COLO829 (cell line): ENCODE data around the gene OR10Z1.
A peak's percentile ranks its signal among the peaks of the same experiment; 100 is the strongest.

ENCODE experiments used
- DNase-seq: peaks from one replicate; pipeline ENCODE4 v3.0.0; 2012; ENCODE audit warnings: low spot score

The OR10Z1 gene, protein sequence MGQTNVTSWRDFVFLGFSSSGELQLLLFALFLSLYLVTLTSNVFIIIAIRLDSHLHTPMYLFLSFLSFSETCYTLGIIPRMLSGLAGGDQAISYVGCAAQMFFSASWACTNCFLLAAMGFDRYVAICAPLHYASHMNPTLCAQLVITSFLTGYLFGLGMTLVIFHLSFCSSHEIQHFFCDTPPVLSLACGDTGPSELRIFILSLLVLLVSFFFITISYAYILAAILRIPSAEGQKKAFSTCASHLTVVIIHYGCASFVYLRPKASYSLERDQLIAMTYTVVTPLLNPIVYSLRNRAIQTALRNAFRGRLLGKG

DNA sequence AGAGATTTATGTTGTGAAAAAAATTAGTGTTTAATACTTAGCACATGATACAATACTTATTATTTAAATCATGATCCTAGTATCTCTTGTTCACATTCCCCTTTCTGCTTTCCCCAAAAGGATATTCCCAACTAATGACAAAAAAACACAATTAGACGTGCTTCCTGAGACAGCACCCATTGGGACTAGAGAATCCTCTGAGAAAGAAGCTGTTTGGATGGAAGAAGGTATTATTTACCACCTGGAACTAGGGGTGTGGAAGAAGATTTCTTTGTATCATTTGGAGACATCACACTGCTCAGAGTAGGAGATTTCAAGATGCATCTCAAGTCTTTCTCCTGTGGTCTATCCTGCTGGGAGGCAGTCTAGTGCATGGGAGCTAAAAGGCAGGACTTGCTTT, at the start of gene OR10Z1:
OR10Z1 (plus strand) TSS at position 301 of the 400 bp plus-strand sequence. CDS start 1,171 bp downstream, outside the sequence.
- DNase-seq: no peak

DNA sequence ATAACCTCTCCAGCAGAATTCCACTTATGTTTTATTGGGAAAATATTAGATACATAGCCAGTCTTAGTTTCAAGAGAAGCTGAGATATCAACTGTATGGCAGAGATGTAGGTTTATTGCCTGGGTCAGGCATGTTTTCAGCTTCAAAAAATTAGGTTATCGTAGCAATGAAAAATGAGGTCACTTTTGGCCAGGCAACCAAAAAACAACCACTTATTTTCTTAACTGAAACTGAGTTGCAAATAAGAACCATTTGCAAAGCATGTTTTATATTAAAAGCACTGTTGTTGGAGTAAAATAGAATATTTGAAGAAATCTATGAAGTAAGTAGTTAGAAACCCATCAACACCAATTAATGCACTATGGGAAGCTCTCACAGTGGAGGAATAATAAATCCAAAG, 45.4 kb upstream of the OR10Z1 start:
- no peak for DNase-seq

DNA sequence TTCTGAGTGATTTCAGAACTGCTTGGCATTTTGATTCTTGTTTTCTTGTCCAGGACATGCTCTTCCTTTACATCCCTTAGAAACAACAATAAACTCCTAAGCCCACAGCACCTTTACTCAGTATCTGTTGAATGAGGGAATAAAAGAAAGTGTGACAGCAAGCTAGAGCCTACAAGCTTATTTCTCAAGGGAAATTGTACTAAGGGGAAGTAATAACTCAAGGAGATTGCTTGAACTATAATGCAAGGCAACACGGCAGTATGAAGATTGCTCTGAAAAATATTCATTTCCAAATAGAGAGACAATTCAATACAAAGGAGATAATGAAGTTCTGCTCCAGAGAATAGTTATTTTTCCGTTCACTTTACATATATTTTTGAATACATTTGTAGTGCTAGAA, 41.2 kb upstream of the OR10Z1 start:
- DNase-seq: no peak

DNA sequence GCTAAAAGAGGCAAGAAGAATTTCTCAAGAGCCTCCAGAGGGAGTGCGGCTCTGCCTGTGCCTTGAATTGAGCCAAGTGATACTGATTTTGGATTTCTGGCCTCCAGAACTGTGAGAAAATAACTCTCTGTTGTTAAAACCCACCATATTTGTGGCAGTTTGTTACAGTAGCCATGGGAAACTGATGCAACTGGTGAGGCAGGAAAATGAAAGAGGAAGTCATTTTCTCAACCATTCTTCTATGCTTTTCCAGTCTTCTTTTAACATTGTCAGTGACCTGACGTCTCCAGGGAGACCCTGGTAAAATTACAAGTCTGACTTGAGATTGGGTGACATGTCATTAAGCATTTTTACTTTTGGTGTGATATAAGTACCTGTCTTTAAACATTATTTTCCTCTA, 40.5 kb upstream of the OR10Z1 start:
- no peak for DNase-seq

DNA sequence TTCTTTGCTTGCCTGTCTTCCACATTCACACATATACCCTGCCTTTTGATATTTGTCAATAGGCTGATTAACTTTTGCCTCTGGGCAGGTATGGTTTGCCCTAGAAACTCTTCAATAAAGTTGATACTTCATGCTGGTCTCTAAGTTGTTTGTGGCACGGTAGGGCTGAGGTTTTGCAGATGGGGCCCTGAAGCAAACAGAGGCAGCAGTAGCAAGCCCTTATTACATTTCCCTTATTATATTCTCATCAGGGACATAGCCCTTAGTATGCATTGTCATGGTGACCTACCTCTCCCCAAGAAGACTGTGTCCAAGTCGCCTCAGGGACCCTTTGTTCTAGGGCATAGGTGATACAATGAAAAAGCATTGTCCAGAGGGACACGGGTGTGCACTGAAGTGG, 34.6 kb upstream of the OR10Z1 start, which contains the start of gene OR6P1:
OR6P1 (minus strand) TSS at position 101 of the 400 bp plus-strand sequence. CDS start 6,976 bp downstream, outside the sequence.
- no peak for DNase-seq

DNA sequence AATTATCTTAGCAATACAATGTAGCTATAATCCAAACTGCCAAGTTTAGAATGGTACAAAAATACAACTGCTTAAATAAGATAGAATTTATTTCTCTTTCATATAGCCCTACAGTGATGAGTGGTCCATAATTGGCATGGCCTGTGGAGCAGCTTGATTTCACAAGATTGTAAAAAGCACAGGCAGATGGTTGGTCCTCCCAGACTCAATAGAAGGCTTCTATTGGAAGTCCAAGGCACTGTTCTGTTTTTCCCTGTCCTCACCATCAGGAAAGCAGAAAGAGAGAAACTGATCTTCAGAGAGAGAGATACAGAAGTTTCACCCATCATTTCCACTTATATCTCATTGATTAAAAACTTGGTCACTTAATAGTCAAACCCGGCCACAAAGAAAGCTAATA, 32.8 kb upstream of the OR10Z1 start:
- no peak for DNase-seq

DNA sequence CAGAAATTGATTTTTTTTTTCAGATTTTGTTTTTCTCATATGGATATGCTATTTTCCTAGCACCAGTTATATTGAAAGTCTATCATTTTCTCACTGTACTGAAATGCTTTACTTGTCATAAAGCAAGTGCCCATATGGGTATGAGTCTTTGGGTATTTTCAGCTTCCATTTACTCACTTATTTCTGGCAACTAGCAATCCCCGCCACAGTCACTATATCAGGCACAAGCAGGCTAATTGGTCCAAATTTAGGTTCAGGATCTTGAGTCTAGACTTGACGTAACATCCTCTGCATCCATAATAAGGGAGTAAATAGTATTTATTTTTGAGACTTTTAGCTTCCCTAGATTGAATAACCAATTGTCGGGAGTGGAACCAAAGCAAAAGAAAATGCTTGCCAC, 27.5 kb upstream of the OR10Z1 start:
- DNase-seq: no peak

DNA sequence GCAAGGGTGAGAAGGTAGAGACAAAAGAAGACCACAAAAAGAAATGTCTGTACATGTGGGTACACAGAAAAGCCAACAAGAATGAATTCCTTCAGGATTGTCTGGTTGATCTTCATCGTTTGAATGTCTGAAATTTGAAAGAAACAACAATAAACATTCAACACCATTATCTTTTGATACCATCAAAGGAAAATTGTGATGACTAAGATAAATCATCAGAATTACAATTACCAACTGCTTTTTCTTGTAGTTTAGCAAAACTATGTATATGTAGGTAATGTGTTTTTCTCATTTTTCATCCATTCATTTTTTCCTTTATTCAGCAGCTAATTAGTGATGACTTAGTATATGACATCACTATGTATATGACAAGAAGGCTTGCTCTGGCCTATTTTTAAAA, 25.3 kb upstream of the OR10Z1 start, which contains the start of gene OR10X1:
OR10X1 (minus strand) TSS at position 167 of the 400 bp plus-strand sequence; CDS start at position 167, 0 bp downstream.
- no peak for DNase-seq

DNA sequence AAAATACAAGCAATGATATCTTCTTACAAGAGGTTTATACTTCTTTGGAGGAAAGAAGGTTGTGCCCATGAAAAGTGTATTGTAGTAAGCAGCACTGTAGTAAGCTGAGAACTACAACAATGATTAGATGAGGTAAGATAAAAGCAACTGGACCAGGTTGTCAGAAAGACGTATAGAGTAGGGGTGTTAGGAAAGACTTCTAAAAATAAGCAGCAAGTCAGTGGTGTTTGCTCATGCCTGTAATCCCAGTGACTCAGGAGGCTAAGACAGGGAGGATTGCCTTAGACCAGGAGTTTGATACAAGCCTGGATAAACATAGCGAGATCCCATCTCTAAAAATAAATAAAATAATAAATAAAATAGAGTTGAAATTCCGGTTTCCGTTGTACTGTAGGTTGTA, 21.1 kb upstream of the OR10Z1 start:
- no peak for DNase-seq

DNA sequence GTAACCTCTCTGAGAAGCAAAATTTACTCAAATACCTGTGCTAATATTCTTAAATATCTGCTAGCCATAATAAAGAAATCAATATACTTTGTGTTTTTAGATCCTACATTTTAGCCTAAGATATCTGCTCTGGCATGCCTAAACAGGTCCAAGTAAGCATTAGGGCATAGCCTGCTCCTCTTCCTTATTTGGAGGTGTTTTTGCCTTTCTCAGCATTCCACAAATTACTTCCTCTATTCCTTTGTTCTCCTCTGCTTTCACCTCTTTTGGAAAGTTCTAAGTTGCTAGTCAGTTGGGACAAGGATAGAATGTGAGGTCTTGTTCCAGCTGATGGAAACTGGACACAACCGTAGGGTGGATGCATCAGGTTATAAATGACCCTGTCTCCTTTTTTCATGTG, 18.1 kb upstream of the OR10Z1 start:
- DNase-seq: no peak

DNA sequence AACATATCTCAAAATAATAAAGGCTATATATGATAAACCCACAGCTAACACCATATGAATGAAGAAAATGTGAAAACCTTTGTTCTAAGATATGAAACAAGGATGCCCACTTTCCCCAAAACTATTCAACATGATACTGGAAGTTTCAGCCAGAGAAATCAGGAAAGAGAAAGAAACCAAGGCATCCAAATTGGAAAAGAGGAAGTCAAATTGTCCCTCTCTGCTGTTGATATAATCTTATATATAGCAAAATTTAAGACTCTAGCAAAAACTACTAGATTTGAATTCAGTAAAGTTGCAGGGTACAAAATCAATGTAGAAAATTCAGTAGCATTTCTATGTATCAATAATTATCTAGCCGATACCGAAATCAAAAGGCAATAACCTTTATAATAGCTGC, 4.3 kb upstream of the OR10Z1 start:
- no peak for DNase-seq

DNA sequence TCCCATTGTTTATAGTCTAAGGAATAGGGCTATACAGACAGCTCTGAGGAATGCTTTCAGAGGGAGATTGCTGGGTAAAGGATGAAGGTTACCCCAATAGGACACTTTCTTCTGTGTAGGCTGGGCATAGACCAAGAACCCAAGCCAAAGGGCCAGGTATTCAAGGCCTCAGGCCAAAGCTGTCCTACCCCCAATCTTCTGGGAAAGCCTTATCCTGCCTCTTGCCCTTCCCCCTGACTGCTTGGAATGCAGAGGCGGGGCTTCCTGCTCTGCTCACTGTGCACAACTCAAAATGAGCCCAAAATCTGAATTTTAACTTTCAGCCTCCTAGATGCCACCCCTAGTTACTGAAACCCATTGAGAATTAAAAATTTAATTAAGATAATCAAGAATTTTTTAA, 2.2 kb downstream of the OR10Z1 start:
- no peak for DNase-seq

DNA sequence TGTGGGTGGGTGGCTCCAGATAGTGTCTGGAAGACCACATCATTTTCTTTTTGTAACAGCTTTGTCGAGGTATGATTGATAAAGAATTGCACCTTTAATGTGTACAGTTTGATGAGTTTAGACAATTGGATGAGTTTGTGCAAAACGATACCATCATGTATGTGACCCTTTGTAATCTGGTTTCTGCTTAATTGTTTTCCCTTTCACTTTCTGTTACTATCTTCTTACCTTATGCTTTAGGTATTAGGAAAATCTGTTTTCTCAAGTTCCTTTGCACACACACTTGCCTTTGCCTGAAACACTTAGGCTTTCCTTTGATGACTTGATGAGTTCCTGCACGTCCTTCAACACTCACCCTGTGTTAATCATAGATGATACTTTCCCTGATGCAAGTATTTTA, 6.8 kb downstream of the OR10Z1 start:
- no peak for DNase-seq

DNA sequence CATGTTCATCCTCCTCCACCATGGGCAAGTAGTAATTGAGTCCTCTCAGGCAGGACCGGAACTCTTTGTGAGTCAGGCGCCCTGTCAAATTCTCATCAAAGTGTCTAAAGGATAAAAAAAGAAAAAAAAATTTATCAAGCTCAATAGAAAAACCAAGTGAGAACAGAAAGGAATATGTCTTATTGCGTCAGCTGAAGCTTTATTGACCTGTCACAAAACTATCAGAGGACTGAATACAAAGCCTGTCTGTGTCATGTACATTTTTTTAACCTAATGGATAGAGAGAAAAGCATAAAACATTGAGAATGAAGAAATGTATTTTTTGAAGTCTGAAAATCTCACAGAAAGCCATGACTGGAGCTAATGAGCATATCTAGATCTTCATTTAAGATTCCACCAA, 8.7 kb downstream of the OR10Z1 start:
- DNase-seq: peak; percentile 8

DNA sequence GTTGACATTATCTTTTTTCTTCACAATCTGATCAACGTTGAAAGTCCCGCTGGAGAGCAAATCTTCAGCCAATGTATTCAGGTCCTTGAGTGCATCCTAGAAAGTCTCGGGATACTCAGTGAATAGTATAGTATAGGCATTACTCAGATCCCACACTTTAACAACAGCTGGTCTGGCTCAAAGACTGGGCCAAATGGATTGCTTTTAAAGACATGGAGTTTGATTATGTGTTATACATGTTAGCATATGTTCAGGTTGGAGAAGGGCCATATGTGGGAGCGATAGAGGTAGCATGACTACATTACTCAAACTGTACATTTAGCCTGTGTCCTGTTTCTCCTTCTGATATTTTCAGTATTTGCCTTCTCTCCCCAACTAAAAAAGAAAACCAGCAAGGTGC, 33.1 kb downstream of the OR10Z1 start:
- DNase-seq: no peak

DNA sequence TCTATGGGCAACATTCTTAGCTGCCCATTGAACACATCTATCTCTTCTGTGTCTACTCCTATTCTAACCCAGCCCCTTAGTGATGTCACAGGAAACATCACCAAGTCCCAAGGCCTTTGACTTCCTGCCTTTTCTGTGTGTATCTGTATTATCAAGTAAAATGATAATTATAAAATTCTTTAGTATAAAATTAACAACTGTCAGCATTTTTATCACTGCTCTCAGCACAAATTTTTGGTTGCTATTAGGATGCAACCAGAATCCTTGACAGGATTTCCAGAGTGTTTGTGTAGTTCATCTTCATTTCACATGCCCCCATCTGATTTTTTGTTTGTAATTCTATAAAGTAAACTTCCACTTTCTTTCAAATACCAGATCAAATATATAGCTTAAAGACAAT, 33.8 kb downstream of the OR10Z1 start:
- no peak for DNase-seq

DNA sequence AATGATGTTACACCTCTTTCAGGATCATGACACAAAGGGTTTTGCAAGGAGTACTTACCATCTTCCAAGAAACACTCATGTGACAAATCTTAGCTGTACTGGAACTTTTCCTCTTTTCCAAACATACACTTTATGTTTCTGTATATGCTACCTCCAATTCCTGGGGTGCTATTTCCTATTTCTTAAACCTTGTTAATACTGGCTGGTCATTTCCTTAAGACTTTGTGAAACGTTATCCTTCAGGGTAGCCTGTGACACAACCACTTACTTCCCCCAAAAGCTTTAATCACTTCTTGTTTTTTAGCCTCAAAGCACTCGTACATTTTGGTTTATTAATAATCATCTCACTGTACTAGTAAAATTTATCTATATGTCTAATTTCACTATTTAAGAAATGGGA, 39.4 kb downstream of the OR10Z1 start:
- no peak for DNase-seq

DNA sequence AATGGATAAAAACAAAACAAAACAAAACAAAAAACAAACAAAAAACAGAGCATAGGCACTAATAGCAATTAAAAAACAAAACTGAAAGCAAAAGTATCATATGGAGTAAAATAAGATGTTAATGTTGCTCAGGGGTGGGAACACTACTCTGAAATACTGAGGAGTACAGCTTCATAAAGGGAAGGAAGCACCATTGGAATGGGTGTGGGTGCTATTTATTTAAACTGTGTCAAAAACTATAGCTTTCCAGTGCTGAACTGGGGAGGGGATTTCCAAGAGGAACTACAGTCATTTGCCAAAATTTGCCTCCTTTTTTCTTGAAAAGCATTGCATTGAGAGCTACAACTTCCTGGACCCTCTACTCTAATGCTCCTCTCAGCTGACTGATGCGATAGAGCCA, 41.4 kb downstream of the OR10Z1 start:
- DNase-seq: no peak

DNA sequence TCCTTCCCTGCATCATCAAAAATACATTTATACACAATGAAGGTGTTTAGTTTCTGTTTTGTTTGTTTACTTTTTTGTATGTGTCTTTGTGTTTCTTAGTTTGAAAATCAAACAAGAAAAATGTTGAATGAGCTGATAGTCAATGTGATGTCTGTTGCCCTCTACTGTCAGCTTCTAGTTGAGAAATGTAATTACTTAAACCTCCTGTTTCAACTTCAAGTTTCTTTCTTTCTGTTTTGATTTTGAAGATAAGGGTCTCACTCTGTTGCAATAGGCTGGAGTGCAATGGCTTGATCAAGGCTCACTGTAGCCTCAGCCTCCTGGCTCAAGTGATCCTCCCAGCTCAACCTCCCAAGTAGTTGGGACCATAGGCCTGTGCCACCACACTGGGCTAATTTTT, 44.0 kb downstream of the OR10Z1 start:
- DNase-seq: no peak

DNA sequence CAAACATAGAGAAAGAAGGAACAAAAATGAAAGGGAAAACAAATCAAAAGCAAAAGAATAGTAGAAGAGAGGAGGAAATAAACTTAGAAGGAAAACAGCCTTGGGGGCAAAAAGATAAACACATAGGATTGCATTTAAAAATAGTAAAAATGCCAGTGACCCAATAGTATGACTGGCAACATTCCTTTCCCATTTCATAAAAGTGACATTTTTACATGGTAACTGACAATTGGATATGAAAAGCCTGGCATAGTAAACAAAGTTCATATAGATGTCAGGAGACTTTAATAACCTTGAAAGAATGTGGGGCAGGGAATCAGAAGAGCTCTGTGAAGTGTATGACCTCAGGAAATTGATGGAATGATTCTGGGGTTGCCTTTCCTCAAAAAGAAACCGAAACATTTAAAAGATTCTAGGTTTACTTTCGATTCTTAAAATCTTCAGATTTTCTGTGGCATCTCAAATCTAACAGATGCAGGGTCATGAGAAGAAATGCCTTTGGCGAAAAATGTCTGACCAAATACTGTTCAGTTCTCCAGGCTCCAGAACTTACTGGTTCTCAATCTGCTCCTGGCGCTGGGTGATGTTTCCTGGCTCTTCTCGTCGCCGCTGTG, 47.8 kb downstream of the OR10Z1 start:
- no peak for DNase-seq

DNA sequence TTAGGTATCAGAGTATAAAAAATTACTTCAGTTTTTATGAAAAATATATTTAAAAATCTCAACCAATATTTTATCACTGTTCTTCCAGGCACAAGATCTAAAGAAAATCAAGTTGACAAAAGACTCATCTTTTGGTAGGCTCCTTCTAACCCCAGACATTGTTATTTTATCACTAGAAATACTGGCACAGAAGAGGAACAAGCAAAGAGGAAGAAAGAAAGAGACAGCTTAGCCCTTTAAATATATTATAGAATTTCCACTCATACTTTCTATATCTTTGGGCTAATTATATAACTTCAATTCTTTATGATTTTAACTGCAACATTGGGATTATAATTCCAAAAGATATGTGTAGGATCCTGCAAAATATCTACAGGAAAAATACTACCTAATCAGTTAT, 49.0 kb downstream of the OR10Z1 start:
- DNase-seq: no peak

DNA sequence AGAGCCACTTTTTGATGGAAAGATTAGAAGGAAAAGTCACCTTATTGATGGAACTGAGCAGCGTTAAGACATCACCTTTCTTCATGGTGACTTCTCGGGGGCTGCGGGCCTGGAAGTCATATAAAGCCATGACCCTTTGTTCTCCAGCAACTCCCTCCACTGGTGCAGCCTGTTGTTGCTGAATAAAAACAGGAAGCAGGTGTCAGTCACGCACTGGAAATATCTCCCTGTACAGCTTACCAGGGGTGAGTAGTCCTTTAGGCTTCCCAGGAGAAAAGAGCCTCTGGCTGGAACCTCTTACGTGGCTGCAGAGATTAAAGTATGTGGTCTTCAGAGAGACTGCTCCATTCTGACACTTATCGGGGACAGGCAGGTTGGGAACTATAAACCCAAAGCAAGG, 49.5 kb downstream of the OR10Z1 start:
- DNase-seq: no peak
